Activated naive CD4-positive, alpha-beta T cell treated with anti-CD3 and anti-CD28 coated beads, Interleukin-2, amount 50 U/mL, for 24 hours (primary cell): ENCODE data around the gene PTCD1.
"Not testable (repeated sequence)": the region's sequence is repeated elsewhere in the genome, so short reads cannot be mapped to it uniquely, and the experiment has no call there.

Experiments
- H3K27ac Mint-ChIP-seq: one replicate; pipeline ENCODE4 v1.8.0; 2021; ENCODE audit warnings: mild to moderate bottlenecking, mixed read lengths
- H3K27me3 Mint-ChIP-seq: one replicate; pipeline ENCODE4 v1.8.0; 2021; ENCODE audit warnings: mixed read lengths
- H3K36me3 Mint-ChIP-seq: one replicate; pipeline ENCODE4 v1.8.0; 2021; ENCODE audit warnings: mixed read lengths
- H3K4me1 Mint-ChIP-seq: one replicate; pipeline ENCODE4 v1.8.0; 2021; ENCODE audit warnings: mixed read lengths
- H3K4me3 Mint-ChIP-seq: one replicate; pipeline ENCODE4 v1.8.0; 2021; ENCODE audit warnings: mild to moderate bottlenecking, mixed read lengths
- H3K9me3 Mint-ChIP-seq: one replicate; pipeline ENCODE4 v1.8.0; 2021; ENCODE audit warnings: mixed read lengths

PTCD1 gene

DNA sequence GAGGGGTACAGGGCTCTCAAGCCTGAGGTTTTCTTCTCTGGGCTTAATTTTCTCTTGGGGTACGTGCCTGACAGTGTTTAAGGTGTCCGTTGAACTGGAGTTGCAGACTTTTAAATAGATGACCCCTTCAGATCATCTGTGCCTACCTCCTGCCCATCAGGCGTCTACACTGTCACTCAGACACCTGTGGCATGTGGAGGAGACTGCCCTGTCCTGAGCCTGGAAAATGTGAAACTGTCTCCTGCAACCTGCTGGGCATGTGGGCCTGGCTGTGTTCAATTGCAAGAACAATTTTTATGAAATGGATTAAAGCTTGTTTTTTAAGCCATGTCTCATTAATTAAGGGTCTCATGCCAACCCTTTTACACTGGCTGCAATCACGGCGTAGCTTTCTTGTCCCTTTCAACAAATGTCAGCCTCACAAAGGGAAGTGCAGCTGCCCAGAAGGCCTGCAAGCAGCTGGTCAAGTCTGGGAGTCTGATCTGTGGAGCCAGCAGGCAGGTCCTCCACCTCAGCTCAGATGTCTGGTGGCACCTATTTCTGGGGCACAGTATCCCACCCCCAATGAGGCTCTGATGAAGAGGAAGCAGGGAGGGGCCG lies 18.6 kb upstream of the PTCD1 start:
- Mint-ChIP-seq H3K36me3 (peaks cover 6% of the 10 kb centered on the region), H3K9me3 (no peaks in the 10 kb centered on the region), H3K4me3 (no peak overlapping the region), H3K4me1 (peaks cover 13% of the 10 kb centered on the region), H3K27me3 (no peaks in the 10 kb centered on the region), H3K27ac (no peak overlapping the region)

DNA sequence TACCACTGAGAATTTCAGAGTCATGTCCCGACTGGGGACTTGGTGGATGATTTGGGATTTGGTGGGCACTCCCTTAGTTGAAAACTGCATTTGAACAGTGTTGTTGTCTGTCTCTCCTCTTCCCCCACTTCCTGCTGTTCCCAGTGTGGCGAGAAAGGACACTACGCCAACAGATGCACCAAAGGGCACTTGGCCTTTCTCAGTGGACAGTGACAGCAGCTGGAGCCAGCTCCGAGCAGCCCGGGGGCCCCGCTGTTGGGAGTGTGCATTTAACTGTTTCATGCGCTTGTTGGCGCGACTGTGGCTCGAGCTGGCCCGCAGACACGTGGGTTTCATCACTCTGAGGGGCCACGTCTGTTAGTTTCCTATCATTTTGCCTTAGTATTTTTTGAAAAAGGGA lies 17.7 kb upstream of the PTCD1 start:
- H3K4me3 Mint-ChIP-seq: no peak overlapping the region
- H3K27me3 Mint-ChIP-seq: no peaks in the 10 kb centered on the region
- H3K9me3 Mint-ChIP-seq: no peaks in the 10 kb centered on the region
- H3K27ac Mint-ChIP-seq: no peak overlapping the region
- peaks cover 13% of the 10 kb centered on the region for H3K4me1 Mint-ChIP-seq
- peaks cover 6% of the 10 kb centered on the region for H3K36me3 Mint-ChIP-seq

DNA sequence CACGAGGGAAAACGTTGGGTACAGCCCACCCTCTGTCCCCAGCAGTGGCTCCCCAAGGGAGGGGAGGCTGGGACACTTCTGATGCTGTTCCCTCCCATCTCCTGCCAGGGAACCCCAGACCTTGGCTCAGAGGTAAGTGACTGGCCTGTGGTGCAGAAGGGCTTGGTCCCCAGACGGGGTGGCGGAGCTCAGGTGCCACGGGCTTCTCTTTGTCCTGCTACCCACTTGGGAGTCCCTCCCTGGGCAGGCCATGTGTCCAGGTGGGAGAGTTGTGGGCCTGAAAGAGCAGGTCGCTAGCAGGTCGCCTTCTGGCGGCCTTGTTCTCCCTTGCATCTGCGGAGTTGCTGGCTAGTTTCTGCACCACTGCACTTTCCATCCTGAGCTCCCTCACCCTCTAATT lies 17.3 kb upstream of the PTCD1 start:
- no peak overlapping the region for H3K4me3 Mint-ChIP-seq
- no peak overlapping the region for H3K27ac Mint-ChIP-seq
- peaks cover 13% of the 10 kb centered on the region for H3K4me1 Mint-ChIP-seq

DNA sequence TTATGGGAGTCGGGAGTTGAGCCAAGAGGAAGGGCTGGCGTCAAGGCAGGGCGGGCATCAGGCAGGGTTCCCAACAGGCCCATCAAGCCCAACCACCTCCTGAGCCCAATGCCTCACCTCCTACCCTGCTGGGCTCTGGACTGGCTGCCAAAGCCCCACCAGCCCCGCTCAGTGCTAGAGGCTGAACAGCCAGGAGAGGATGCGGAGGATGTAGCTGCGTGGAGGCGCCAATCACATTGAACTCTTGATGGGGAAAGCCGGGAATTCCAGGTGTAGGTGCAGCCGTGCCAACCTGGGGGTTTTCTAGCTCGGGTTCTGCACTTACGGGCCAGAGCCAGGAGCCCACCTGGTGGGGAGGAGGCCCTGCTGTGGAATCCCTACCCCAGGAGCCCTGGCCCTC lies 14.5 kb upstream of the PTCD1 start:
- Mint-ChIP-seq H3K27ac (no peak overlapping the region), H3K4me3 (no peak overlapping the region), H3K27me3 (no peaks in the 10 kb centered on the region), H3K9me3 (no peaks in the 10 kb centered on the region), H3K36me3 (peaks cover 4% of the 10 kb centered on the region), H3K4me1 (no peaks in the 10 kb centered on the region)

More for the DNA sequence above, 17.3 kb upstream of the PTCD1 start:
- Mint-ChIP-seq H3K9me3 (no peaks in the 10 kb centered on the region), H3K36me3 (peaks cover 6% of the 10 kb centered on the region), H3K27me3 (no peaks in the 10 kb centered on the region)

DNA sequence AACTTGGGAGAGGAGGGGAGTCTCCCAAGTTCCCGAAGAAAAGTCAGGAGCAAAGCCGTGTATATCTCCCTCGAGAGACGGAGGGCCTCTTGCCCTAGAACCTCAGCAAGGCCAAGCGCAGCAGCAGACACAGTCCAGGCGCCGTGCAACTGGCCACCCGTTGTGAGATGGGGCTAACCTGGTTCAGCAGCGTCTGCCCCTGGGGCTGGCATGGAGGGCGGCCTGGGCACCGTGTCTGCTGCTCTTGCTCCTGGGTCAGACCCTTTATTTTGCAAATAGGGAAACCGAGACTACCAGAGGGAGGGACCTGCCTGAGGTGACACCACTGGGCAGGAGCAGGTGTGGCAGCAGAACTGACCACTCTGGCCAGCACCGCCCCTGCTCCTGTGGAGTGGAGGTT lies 13.9 kb upstream of the PTCD1 start:
- H3K4me3 Mint-ChIP-seq: no peak overlapping the region
- H3K36me3 Mint-ChIP-seq: peaks cover 4% of the 10 kb centered on the region
- H3K27ac Mint-ChIP-seq: no peak overlapping the region
- H3K27me3 Mint-ChIP-seq: no peaks in the 10 kb centered on the region
- H3K4me1 Mint-ChIP-seq: no peaks in the 10 kb centered on the region
- H3K9me3 Mint-ChIP-seq: no peaks in the 10 kb centered on the region

DNA sequence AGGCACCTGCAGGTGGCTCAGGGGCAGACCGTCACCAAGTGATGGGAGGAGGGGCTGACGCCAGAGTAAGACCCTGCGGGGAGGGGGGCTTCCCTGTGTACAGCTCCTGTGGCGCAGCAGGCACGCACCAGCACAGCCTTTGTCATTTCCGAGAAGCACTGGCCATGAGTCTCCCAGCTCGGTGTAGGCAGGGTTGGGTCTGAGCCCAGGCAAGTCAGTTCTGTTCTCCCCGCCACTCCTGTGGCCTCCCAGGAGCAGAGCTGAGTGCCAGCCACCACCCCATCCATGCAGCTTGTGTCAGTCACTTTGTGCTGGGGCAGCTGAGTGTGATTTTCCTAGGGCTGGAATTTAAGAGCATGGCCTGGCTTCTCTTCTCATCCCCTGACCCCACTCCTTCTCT lies 13.3 kb upstream of the PTCD1 start:
- Mint-ChIP-seq H3K4me3 (no peak overlapping the region), H3K27me3 (no peaks in the 10 kb centered on the region), H3K4me1 (no peaks in the 10 kb centered on the region), H3K27ac (no peak overlapping the region), H3K9me3 (no peaks in the 10 kb centered on the region), H3K36me3 (peaks cover 4% of the 10 kb centered on the region)

DNA sequence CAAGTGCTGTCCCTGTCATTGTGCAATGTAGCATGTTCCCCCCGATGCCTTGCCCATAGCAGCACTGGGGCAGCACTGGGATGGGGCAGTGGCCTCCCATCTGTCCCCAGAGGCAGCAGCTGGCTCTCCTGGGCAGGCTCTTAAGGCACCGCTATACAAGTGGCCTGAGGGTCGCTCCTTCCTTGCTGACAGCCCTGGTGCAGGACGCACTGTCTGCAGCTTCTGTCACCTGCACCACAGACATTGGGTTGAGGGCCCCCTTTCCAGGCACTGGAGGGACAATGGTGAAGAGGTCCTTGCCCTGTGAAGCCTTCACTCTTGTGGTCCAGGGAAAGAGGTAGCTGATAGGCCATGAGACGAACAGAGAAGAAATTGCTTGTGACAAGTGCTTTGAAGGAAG lies 10.7 kb upstream of the PTCD1 start:
- Mint-ChIP-seq H3K36me3 (peaks cover 8% of the 10 kb centered on the region), H3K27ac (peak overlapping the region; percentile 44), H3K4me3 (no peak overlapping the region), H3K4me1 (no peaks in the 10 kb centered on the region), H3K9me3 (no peaks in the 10 kb centered on the region), H3K27me3 (no peaks in the 10 kb centered on the region)

DNA sequence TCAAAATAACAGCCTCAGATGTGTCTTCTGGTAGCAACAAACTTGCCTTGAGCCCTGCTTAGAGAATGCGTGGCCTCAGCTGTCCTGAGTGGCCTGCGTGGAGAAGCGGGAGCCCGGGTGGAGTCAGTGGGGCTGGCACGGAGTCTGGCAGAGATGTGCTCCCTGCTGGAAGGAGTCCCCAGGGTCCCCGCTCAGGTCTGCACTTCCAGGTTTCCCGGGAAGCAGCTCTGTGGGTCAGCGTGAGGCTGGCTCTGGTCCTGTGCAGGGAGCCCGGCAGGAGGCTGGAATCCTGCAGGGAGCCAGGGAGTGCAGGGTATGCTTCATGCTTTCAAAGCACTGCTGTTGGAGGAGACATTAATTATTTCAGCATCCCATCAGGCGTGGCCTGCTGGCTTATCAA lies 10.3 kb upstream of the PTCD1 start:
- Mint-ChIP-seq H3K27me3 (no peaks in the 10 kb centered on the region), H3K36me3 (peaks cover 8% of the 10 kb centered on the region), H3K27ac (no peak overlapping the region), H3K9me3 (no peaks in the 10 kb centered on the region), H3K4me3 (no peak overlapping the region), H3K4me1 (no peaks in the 10 kb centered on the region)

DNA sequence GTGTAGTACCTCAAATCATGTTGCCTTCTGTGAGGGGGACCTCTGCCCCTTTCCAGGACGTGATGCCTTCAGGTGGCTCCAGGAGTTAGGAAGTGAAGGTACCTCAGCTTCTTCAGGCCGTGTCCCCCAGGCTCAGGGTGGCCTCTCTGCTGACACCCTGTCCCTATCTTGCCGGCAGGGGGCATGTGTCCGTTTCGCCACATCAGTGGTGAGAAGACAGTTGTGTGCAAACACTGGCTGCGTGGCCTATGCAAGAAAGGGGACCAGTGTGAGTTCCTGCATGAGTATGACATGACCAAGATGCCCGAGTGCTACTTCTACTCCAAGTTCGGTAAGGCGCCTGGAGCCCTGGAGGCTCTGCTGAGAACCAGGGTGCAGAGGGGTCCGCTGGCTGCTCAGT lies 9.3 kb upstream of the PTCD1 start:
- H3K27me3 Mint-ChIP-seq: no peaks in the 10 kb centered on the region
- no peak overlapping the region for H3K4me3 Mint-ChIP-seq

DNA sequence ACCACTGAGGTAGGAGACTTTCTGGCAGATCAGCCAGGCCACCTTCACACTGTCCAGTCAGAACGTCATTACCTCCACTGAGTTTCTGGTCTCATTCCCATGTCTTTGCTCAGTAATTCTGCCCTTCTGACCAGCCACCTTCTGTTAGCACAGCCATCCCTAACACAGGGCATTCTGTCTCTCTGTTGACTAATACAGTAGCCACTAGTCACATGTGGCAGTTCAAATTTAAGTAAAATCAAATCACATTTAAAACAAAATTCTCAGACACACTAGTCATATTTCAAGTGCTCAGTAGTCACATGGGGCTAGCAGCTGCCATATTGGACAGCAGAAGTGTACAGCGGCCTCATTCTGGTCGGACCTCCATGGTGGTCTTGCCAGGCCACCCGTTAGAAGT lies 7.5 kb upstream of the PTCD1 start:
- Mint-ChIP-seq H3K27me3 (no peaks in the 10 kb centered on the region), H3K27ac (no peak overlapping the region), H3K4me1 (peaks cover 16% of the 10 kb centered on the region), H3K36me3 (peaks cover 10% of the 10 kb centered on the region), H3K9me3 (no peaks in the 10 kb centered on the region), H3K4me3 (no peak overlapping the region)

More for the DNA sequence above, 9.3 kb upstream of the PTCD1 start:
- Mint-ChIP-seq H3K27ac (no peak overlapping the region), H3K4me1 (peaks cover 5% of the 10 kb centered on the region), H3K36me3 (peaks cover 4% of the 10 kb centered on the region), H3K9me3 (no peaks in the 10 kb centered on the region)

DNA sequence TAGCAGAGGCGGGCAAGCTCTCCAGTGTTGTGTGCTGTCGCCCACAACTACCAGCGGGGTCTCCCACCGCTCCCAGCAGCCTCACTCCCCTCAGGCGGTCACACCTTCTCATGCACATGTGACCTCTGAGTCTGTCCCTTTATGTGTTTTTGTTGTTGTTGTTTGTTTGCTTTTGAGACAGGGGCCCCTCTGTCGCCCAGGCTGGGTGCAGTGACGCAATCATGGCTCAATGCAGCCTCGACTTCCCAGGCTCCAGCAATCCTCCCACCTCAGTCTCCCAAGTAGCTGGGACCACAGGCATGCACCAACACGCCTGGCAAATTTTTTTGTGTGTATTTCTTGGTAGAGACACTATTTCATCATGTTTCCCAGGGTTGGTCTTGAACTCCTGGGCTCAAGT lies 1.6 kb upstream of the PTCD1 start:
- Mint-ChIP-seq H3K27me3 (no peaks in the 10 kb centered on the region), H3K9me3 (no peaks in the 10 kb centered on the region), H3K4me1 (peaks cover 31% of the 10 kb centered on the region)

DNA sequence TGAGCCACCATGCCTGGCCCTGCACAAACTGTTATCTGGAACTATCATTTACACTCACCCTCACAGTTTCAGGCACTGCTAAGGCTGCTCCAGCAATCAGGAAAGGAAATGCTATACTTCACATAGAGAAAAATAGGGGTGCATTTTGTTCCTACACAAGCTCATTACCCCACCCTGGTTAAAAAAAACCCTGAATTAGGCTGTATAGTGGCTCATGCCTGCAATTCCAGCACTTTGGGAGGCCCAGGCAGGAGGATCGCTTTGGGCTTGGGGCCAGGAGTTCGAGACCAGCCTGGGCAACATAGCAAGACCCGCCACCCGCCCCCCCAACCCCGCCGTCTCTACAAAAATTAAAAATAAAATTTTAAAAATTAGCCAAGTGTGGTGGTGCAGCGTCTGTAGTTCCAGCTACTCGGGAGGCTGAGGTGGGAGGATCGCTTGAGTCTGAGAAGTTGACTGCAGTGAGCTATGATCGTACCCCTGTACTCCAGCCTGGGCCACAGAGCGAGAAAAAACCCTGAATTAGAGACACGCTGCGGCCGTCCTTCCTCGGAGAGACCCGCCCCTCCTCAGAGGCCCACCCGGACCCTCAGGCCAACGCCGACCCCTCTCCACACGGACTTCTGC lies 539 bp downstream of the PTCD1 start:
- peaks cover 28% of the 10 kb centered on the region for H3K4me1 Mint-ChIP-seq

More for the DNA sequence above, 1.6 kb upstream of the PTCD1 start:
- H3K36me3 Mint-ChIP-seq: peaks cover 12% of the 10 kb centered on the region
- no peak overlapping the region for H3K27ac Mint-ChIP-seq
- peak overlapping the region; percentile 98 for H3K4me3 Mint-ChIP-seq

DNA sequence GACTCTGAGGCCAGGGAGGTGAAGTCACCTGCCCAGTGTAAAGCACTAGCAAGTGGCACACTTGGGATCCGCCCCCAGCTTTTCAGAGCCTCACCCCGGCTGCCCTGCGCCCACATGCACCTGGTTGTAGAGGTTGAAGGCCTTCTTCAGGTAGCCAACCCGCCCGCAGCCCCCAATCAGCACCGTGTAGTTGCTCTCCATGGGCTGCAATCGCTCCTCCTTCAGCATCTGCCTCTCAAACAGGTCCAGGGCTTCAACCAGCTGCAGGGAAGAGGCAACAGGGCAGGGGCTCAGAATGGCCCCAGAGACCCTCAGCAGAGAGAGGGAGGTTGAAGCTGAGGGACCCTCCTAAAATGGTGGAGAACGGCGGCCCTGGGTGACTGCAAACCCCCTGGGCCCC lies 5.4 kb downstream of the PTCD1 start:
- Mint-ChIP-seq H3K27ac (no peak overlapping the region), H3K4me1 (no peaks in the 10 kb centered on the region), H3K9me3 (no peaks in the 10 kb centered on the region), H3K27me3 (no peaks in the 10 kb centered on the region), H3K36me3 (no peaks in the 10 kb centered on the region), H3K4me3 (no peak overlapping the region)

More for the DNA sequence above, 539 bp downstream of the PTCD1 start:
- H3K27ac Mint-ChIP-seq: peak overlapping the region; percentile 97
- H3K36me3 Mint-ChIP-seq: peaks cover 8% of the 10 kb centered on the region
- peak overlapping the region; percentile 98 for H3K4me3 Mint-ChIP-seq
- no peaks in the 10 kb centered on the region for H3K27me3 Mint-ChIP-seq
- H3K9me3 Mint-ChIP-seq: no peaks in the 10 kb centered on the region

DNA sequence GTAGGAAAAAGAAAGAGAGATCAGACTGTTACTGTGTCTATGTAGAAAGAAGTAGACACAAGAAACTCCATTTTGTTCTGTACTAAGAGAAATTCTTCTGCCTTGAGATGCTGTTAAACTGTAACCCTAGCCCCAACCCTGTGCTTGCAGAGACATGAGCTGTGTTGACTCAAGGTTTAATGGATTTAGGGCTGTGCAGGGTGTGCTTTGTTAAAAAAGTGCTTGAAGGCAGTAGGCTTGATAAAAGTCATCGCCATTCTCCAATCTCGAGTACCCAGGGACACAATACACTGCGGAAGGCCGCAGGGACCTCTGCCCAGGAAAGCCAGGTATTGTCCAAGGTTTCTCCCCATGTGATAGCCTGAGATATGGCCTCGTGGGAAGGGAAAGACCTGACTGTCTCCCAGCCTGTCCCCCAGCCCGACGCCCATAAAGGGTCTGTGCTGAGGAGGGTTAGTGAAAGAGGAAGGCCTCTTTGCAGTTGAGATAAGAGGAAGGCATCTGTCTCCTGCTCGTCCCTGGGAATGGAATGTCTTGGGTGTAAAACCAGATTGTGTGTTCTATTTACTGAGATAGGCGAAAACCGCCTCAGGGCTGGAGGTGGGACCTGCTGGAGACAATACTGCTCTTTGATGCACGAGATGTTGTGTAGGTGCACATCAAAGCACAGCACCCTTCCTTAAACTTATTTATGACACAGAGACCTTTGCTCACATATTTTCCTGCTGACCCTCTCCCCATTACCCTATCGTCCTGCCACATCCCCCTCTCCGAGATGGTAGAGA lies 6.7 kb downstream of the PTCD1 start:
- H3K27me3 Mint-ChIP-seq, H3K9me3 Mint-ChIP-seq, H3K4me3 Mint-ChIP-seq, H3K4me1 Mint-ChIP-seq, H3K36me3 Mint-ChIP-seq, H3K27ac Mint-ChIP-seq: not testable (repeated sequence)

DNA sequence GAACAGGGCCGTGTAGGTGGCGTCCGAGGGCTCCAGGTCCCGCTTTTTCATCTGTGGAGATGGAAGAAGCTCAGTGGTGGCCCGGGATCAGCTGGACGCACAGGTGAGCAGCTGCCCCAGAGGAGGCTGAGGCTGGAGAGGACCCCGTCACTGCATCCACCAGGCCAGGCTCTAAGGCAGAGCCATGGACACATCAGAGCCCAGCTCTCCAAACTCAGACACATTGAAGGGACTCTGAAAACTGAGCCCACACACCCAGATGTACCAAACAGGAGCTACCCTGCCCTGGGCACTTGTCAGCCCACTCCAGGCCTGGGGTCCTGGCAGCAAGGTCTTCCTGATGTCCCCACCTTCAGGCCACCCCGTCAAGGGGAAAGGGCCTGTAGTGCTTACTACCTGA lies 8.8 kb downstream of the PTCD1 start:
- Mint-ChIP-seq H3K27ac (no peak overlapping the region), H3K4me1 (no peaks in the 10 kb centered on the region), H3K36me3 (no peaks in the 10 kb centered on the region), H3K27me3 (no peaks in the 10 kb centered on the region), H3K9me3 (no peaks in the 10 kb centered on the region), H3K4me3 (no peak overlapping the region)

DNA sequence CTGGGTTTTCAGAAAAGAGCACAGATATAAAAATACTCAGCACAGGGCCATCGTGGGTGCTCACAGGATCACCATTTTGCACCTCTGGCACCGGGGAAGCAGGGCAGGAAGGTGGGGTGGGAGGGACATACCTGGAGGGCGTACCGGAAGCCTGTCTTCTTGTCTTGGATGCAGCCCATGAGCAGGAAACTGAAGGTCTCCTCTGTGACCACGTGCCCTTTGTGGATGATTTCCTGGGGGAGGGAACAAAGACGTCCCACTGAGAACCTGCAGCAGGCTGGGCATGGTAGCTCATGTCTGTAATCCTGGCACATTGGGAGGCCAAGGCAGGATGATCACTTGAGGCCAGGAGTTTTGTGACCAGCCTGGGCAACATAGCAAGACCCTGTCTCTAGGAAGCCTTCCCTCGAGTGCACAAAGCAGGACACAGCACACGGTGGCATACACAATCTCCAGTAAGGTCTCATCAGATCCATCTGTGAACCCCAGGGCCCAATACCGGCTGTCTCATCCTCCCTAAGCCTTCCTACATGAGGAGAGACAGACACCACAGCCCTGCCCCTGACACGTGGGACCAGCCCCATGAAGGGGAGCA lies 9.5 kb downstream of the PTCD1 start:
- Mint-ChIP-seq H3K4me1 (no peaks in the 10 kb centered on the region), H3K9me3 (no peaks in the 10 kb centered on the region), H3K27ac (no peak overlapping the region), H3K27me3 (no peaks in the 10 kb centered on the region), H3K4me3 (no peak overlapping the region), H3K36me3 (no peaks in the 10 kb centered on the region)
